Measurements from ENCODE around the gene PIK3C2B.
A peak's percentile ranks its signal among the peaks of the same experiment; 100 is the strongest.
"Not testable (repeated sequence)": the region's sequence is repeated elsewhere in the genome, so short reads cannot be mapped to it uniquely, and the experiment has no call there.

The PIK3C2B gene

GRCh38 chr1:204494281-204495077, at the start of gene PIK3C2B:
PIK3C2B (minus strand) TSS chr1:204494805; CDS start chr1:204469802, 25,003 bp downstream.
- peak; percentile 92 for DNase-seq (ENCODE audit: low spot score)

- no peak for DNase-seq (ENCODE audit: low spot score)
Measured at GRCh38 chr1:204544321-204544720, 49.7 kb upstream of the PIK3C2B start.

- DNase-seq (ENCODE audit: low spot score), result no peak
Measured at GRCh38 chr1:204541626-204542025, 47.0 kb upstream of the PIK3C2B start.

GRCh38 chr1:204532832-204533231, 38.2 kb upstream of the PIK3C2B start:
- DNase-seq (ENCODE audit: low spot score), result no peak

- no peak for DNase-seq (ENCODE audit: low spot score)
Measured at GRCh38 chr1:204530932-204531331, 36.3 kb upstream of the PIK3C2B start.

- no peak for DNase-seq (ENCODE audit: low spot score)
Measured at GRCh38 chr1:204529371-204529895, 34.8 kb upstream of the PIK3C2B start.

- DNase-seq (ENCODE audit: low spot score), result no peak
Measured at GRCh38 chr1:204528677-204529076, 34.1 kb upstream of the PIK3C2B start.

- DNase-seq (ENCODE audit: low spot score), result no peak
Measured at GRCh38 chr1:204528241-204528640, 33.6 kb upstream of the PIK3C2B start.

GRCh38 chr1:204524986-204525385, 30.4 kb upstream of the PIK3C2B start:
- DNase-seq (ENCODE audit: low spot score), result no peak

GRCh38 chr1:204523605-204524215, 29.1 kb upstream of the PIK3C2B start:
- no peak for DNase-seq (ENCODE audit: low spot score)

- DNase-seq (ENCODE audit: low spot score), result not testable (repeated sequence)
Measured at GRCh38 chr1:204521941-204522521, 27.4 kb upstream of the PIK3C2B start.

- no peak for DNase-seq (ENCODE audit: low spot score)
Measured at GRCh38 chr1:204520834-204521709, 26.5 kb upstream of the PIK3C2B start.

GRCh38 chr1:204517382-204517781, 22.8 kb upstream of the PIK3C2B start:
- DNase-seq (ENCODE audit: low spot score), result not testable (repeated sequence)

GRCh38 chr1:204516180-204516879, 21.7 kb upstream of the PIK3C2B start, which contains the start of gene MDM4:
MDM4 (plus strand) TSS chr1:204516406; CDS start chr1:204525519, 9,113 bp downstream.
- DNase-seq (ENCODE audit: low spot score), result peak; percentile 95

- no peak for DNase-seq (ENCODE audit: low spot score)
Measured at GRCh38 chr1:204514828-204515227, 20.2 kb upstream of the PIK3C2B start.

- DNase-seq (ENCODE audit: low spot score), result peak; percentile 82
Measured at GRCh38 chr1:204513117-204513716, 18.6 kb upstream of the PIK3C2B start.

- no peak for DNase-seq (ENCODE audit: low spot score)
Measured at GRCh38 chr1:204511366-204511765, 16.8 kb upstream of the PIK3C2B start.

GRCh38 chr1:204509186-204509635, 14.6 kb upstream of the PIK3C2B start:
- DNase-seq (ENCODE audit: low spot score), result no peak

GRCh38 chr1:204507317-204508105, 12.9 kb upstream of the PIK3C2B start:
- DNase-seq (ENCODE audit: low spot score), result peak; percentile 52

GRCh38 chr1:204506969-204507316, 12.3 kb upstream of the PIK3C2B start:
- DNase-seq (ENCODE audit: low spot score), result peak; percentile 98

All from pons (tissue), 1 donor.